ENCODE data around the gene DRC1. TPM values are rescaled to one million over a fixed set of nuclear protein-coding genes. Genes with fewer than 3 reads are reported as not detected.
"Not testable (repeated sequence)": the region's sequence is repeated elsewhere in the genome, so short reads cannot be mapped to it uniquely, and the experiment has no call there.

Gene DRC1
- polyA plus RNA-seq, result under 1 TPM in 2 of 4 donors, not detected in 2; 0.09 to 0.18 TPM
- long read RNA-seq, donor 1, result 0 reads
- long read RNA-seq, donor 2, result 0 reads
- long read RNA-seq, donor 3, result 0 reads
- long read RNA-seq, donor 4, result 0 reads
- long read RNA-seq, donor 5, result 0 reads
- long read RNA-seq, donor 6, result 0 reads
- long read RNA-seq, donor 7, result 0 reads
- long read RNA-seq, donor 8, result 0 reads
- long read RNA-seq, donor 9, result 0 reads
- long read RNA-seq, donor 10, result 0 reads

DNA sequence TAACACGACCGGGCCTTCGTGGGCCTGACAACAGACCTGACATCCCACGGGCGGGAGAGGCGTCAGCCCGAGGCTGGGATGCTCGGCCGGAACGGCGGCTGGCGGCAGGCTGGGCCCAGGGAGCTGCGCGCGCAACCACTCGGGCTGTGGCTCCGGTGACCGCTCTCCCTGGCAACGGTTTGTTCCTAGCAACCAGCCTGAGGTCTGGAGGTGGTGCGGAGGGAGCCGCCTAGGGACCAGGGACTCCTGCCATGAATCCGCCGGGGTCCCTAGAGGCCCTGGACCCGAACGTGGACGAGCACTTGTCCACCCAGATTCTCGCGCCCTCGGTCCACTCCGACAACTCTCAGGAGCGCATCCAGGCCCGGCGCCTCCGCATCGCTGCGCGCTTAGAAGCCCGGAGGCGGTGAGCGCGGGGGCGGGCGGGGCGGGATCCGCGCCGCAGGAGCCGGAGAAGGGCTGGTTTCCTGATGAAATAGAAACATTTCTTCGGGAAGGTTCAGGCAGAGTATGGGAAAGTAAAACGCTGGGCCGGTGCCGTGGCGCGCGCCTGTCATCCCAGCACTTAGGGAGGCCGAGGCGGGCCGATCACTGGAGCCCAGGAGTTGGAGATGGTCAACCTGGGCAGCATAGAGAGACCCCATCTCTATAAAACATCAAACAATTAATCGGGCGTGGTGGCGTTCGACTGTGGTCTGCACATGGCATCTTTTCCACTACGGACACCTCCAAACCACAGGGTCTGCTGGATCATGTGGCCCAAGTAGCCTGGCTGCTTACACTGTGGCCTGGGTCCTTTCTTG is at the start of gene DRC1:
Gene DRC1 (plus strand): TSS at position 182 of the 803 bp plus-strand sequence. CDS start 70 bp downstream, at position 252.
- Histone ChIP-seq H3K27me3 (ENCODE audit: control insufficient read depth in 3 of 3, insufficient read depth in 3 of 3, low read length in 3 of 3) (peaks cover 0 to 5% (median 0%) of the 10 kb centered on the region in 3 donors), H3K36me3 (ENCODE audit: control insufficient read depth in 3 of 3, insufficient read depth in 2 of 3, low read depth in 1 of 3, low read length in 3 of 3) (peaks cover 0 to 2% (median 0%) of the 10 kb centered on the region in 3 donors), H3K4me1 (ENCODE audit: control insufficient read depth in 3 of 3, insufficient read depth in 2 of 3, low read depth in 1 of 3, low read length in 2 of 3) (peaks cover 0 to 5% (median 0%) of the 10 kb centered on the region in 3 donors), H3K4me3 (ENCODE audit: low read depth in 1 of 3, low read length in 3 of 3) (peak within 1 kb of the TSS in 1 of 3 donors; percentile 35), H3K27ac (ENCODE audit: low read depth in 1 of 3, low read length in 2 of 3) (no peak within 1 kb of the TSS), H3K9me3 (ENCODE audit: control insufficient read depth in 2 of 2, insufficient read depth in 1 of 2, low read depth in 1 of 2, low read length in 1 of 2) (no peaks in the 10 kb centered on the region)
- DNase-seq, result peak; percentile 65 to 88
- whole genome bisulfite sequencing, 3 donors, result 15 to 21% (median 16%) methylated on average over 57 to 63 of the region's 63 CpGs
- FAIRE-seq, result no peak

DNA sequence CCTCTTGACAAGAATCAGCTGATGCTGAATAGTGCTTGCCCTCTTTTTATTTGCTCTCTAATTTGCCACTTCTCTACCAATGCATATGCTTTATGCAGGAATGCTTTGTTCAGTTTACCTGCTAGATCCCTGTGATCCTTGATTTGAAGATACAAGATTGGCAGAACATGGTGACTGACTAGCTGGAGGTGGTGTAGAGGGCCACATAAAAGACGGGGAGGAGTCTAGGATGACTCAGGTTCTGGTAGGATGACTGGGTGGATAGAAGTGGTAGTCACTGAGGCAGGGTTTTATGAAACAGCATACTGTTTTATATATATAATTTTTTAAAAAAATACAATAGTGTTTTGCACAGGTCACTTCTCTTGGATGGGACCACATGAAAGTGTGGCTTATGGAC is 48.8 kb upstream of the DRC1 start:
- Histone ChIP-seq H3K27ac (ENCODE audit: low read depth in 1 of 3, low read length in 2 of 3) (no peak overlapping the region), H3K4me3 (ENCODE audit: low read depth in 1 of 3, low read length in 3 of 3) (no peak overlapping the region), H3K36me3 (ENCODE audit: control insufficient read depth in 3 of 3, insufficient read depth in 2 of 3, low read depth in 1 of 3, low read length in 3 of 3) (peaks cover 0 to 17% (median 0%) of the 10 kb centered on the region in 3 donors), H3K27me3 (ENCODE audit: control insufficient read depth in 3 of 3, insufficient read depth in 3 of 3, low read length in 3 of 3) (no peaks in the 10 kb centered on the region), H3K9me3 (ENCODE audit: control insufficient read depth in 2 of 2, insufficient read depth in 1 of 2, low read depth in 1 of 2, low read length in 1 of 2) (no peaks in the 10 kb centered on the region), H3K4me1 (ENCODE audit: control insufficient read depth in 3 of 3, insufficient read depth in 2 of 3, low read depth in 1 of 3, low read length in 2 of 3) (peaks cover 0 to 5% (median 5%) of the 10 kb centered on the region in 3 donors)
- DNase-seq, result peak in 1 of 2 donors; percentile 18
- WGBS, 3 donors, result 79 to 83% (median 82%) methylated on average over 1 of the region's 1 CpG
- FAIRE-seq, result no peak

- H3K36me3 ChIP-seq (ENCODE audit: control insufficient read depth in 3 of 3, insufficient read depth in 2 of 3, low read depth in 1 of 3, low read length in 3 of 3), result peaks cover 0 to 20% (median 0%) of the 10 kb centered on the region in 3 donors
- not testable (repeated sequence) for DNase-seq; H3K4me3 ChIP-seq (ENCODE audit: low read depth in 1 of 3, low read length in 3 of 3); H3K27me3 ChIP-seq (ENCODE audit: control insufficient read depth in 3 of 3, insufficient read depth in 3 of 3, low read length in 3 of 3); FAIRE-seq; H3K9me3 ChIP-seq (ENCODE audit: control insufficient read depth in 2 of 2, insufficient read depth in 1 of 2, low read depth in 1 of 2, low read length in 1 of 2); H3K4me1 ChIP-seq (ENCODE audit: control insufficient read depth in 3 of 3, insufficient read depth in 2 of 3, low read depth in 1 of 3, low read length in 2 of 3); H3K27ac ChIP-seq (ENCODE audit: low read depth in 1 of 3, low read length in 2 of 3)
- WGBS, 3 donors, result 97 to 99% (median 97%) methylated on average over 16 of the region's 16 CpGs
Observed at GRCh38 chr2:26354469-26354868, 47.3 kb upstream of the DRC1 start.

- DNase-seq, result no peak
- Histone ChIP-seq H3K4me3 (ENCODE audit: low read depth in 1 of 3, low read length in 3 of 3) (no peak overlapping the region), H3K9me3 (ENCODE audit: control insufficient read depth in 2 of 2, insufficient read depth in 1 of 2, low read depth in 1 of 2, low read length in 1 of 2) (no peaks in the 10 kb centered on the region), H3K36me3 (ENCODE audit: control insufficient read depth in 3 of 3, insufficient read depth in 2 of 3, low read depth in 1 of 3, low read length in 3 of 3) (peaks cover 0 to 18% (median 0%) of the 10 kb centered on the region in 3 donors), H3K27ac (ENCODE audit: low read depth in 1 of 3, low read length in 2 of 3) (no peak overlapping the region), H3K27me3 (ENCODE audit: control insufficient read depth in 3 of 3, insufficient read depth in 3 of 3, low read length in 3 of 3) (no peaks in the 10 kb centered on the region), H3K4me1 (ENCODE audit: control insufficient read depth in 3 of 3, insufficient read depth in 2 of 3, low read depth in 1 of 3, low read length in 2 of 3) (peaks cover 0 to 3% (median 0%) of the 10 kb centered on the region in 3 donors)
- WGBS, 3 donors, result 81 to 89% (median 83%) methylated on average over 9 of the region's 9 CpGs
- FAIRE-seq, result no peak
Observed at GRCh38 chr2:26355038-26355995, 46.4 kb upstream of the DRC1 start.

DNA sequence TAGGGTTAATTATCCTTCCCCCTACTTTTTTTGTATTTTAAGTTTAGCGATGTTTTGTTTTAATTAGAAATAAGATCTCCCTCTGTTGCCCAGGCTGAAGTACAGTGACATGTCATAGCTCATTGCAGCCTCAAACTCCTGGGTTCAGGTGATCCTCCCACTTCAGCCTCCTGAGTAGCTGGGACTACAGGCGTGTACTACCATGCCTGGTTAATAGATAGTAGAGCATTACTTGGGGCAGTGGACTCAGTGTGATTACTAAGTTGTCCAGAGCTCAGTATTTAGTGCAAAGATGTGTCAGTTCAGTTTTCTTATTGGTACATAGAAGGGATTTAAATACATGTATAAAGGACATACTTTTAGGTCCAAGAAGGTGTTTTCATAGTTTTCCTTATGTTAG is 45.6 kb upstream of the DRC1 start:
- Histone ChIP-seq H3K4me3 (ENCODE audit: low read depth in 1 of 3, low read length in 3 of 3) (no peak overlapping the region), H3K9me3 (ENCODE audit: control insufficient read depth in 2 of 2, insufficient read depth in 1 of 2, low read depth in 1 of 2, low read length in 1 of 2) (no peaks in the 10 kb centered on the region), H3K27ac (ENCODE audit: low read depth in 1 of 3, low read length in 2 of 3) (no peak overlapping the region), H3K27me3 (ENCODE audit: control insufficient read depth in 3 of 3, insufficient read depth in 3 of 3, low read length in 3 of 3) (no peaks in the 10 kb centered on the region), H3K36me3 (ENCODE audit: control insufficient read depth in 3 of 3, insufficient read depth in 2 of 3, low read depth in 1 of 3, low read length in 3 of 3) (peaks cover 0 to 16% (median 0%) of the 10 kb centered on the region in 3 donors), H3K4me1 (ENCODE audit: control insufficient read depth in 3 of 3, insufficient read depth in 2 of 3, low read depth in 1 of 3, low read length in 2 of 3) (peaks cover 0 to 3% (median 0%) of the 10 kb centered on the region in 3 donors)
- FAIRE-seq (no peak), DNase-seq (no peak)
- WGBS, 3 donors, result 87 to 100% (median 99%) methylated on average over 2 of the region's 2 CpGs

- Histone ChIP-seq H3K27ac (ENCODE audit: low read depth in 1 of 3, low read length in 2 of 3) (no peak overlapping the region), H3K36me3 (ENCODE audit: control insufficient read depth in 3 of 3, insufficient read depth in 2 of 3, low read depth in 1 of 3, low read length in 3 of 3) (peaks cover 0 to 16% (median 0%) of the 10 kb centered on the region in 3 donors), H3K4me1 (ENCODE audit: control insufficient read depth in 3 of 3, insufficient read depth in 2 of 3, low read depth in 1 of 3, low read length in 2 of 3) (peaks cover 0 to 3% (median 0%) of the 10 kb centered on the region in 3 donors), H3K9me3 (ENCODE audit: control insufficient read depth in 2 of 2, insufficient read depth in 1 of 2, low read depth in 1 of 2, low read length in 1 of 2) (no peaks in the 10 kb centered on the region), H3K27me3 (ENCODE audit: control insufficient read depth in 3 of 3, insufficient read depth in 3 of 3, low read length in 3 of 3) (no peaks in the 10 kb centered on the region), H3K4me3 (ENCODE audit: low read depth in 1 of 3, low read length in 3 of 3) (no peak overlapping the region)
- DNase-seq (no peak), FAIRE-seq (no peak)
- WGBS, 3 donors, result 76 to 80% (median 79%) methylated on average over 2 of the region's 2 CpGs
Observed at GRCh38 chr2:26356771-26357170, 44.9 kb upstream of the DRC1 start.

GRCh38 chr2:26359886-26360473 is 41.7 kb upstream of the DRC1 start:
- FAIRE-seq, result no peak

More at GRCh38 chr2:26359886-26360473, 41.7 kb upstream of the DRC1 start:
- H3K9me3 ChIP-seq (ENCODE audit: control insufficient read depth in 2 of 2, insufficient read depth in 1 of 2, low read depth in 1 of 2, low read length in 1 of 2), result no peaks in the 10 kb centered on the region
- peaks cover 0 to 3% (median 0%) of the 10 kb centered on the region in 3 donors for H3K4me1 ChIP-seq (ENCODE audit: control insufficient read depth in 3 of 3, insufficient read depth in 2 of 3, low read depth in 1 of 3, low read length in 2 of 3)
- H3K4me3 ChIP-seq (ENCODE audit: low read depth in 1 of 3, low read length in 3 of 3), result no peak overlapping the region
- H3K36me3 ChIP-seq (ENCODE audit: control insufficient read depth in 3 of 3, insufficient read depth in 2 of 3, low read depth in 1 of 3, low read length in 3 of 3), result peaks cover 0 to 11% (median 0%) of the 10 kb centered on the region in 3 donors
- no peak overlapping the region for H3K27ac ChIP-seq (ENCODE audit: low read depth in 1 of 3, low read length in 2 of 3)
- H3K27me3 ChIP-seq (ENCODE audit: control insufficient read depth in 3 of 3, insufficient read depth in 3 of 3, low read length in 3 of 3), result no peaks in the 10 kb centered on the region
- WGBS, 3 donors, result 76 to 88% (median 84%) methylated on average over 4 of the region's 4 CpGs
- DNase-seq, result no peak

All from small intestine (tissue), 16 donors.